SK-N-SH (cell line): ENCODE data around the gene TMA16. TPM values are rescaled to one million over a fixed set of nuclear protein-coding genes. Genes with fewer than 3 reads are reported as not detected.

Source experiments
- CTCF ChIA-PET: fragments of 300-600, 350-600 bp; formaldehyde crosslinking; extraction: SDS; loops from one replicate; lab custom pipeline; 2021; lab: Yijun Ruan, JAX
- POLR2A ChIA-PET: fragments of 350-600 bp; sonication (Branson Sonifier 250); formaldehyde crosslinking; extraction: SDS; loops from one replicate; lab custom pipeline; 2020; ENCODE audit warnings: antibody characterized with exemption, inconsistent platforms; lab: Yijun Ruan, JAX
- DNase-seq: peaks from one replicate; pipeline ENCODE4 v3.0.0; 2012
- H2AFZ ChIP-seq: fragments of 200-600 bp; sonication (generic); 2 replicates; pipeline ENCODE4 v1.8.1; 2016; ENCODE audit warnings: antibody characterized with exemption, mild to moderate bottlenecking, low read depth
- H3F3A ChIP-seq: fragments of 200-600 bp; sonication (generic); replicated peaks from 2 replicates; pipeline ENCODE3; 2016; ENCODE audit warnings: antibody characterized with exemption, mild to moderate bottlenecking; ENCODE audit not compliant: insufficient read depth
- H3K27ac ChIP-seq, 2 experiments: fragments of 200-500 bp in 1 of 2; fragments of 200-600 bp in 1 of 2; sonication (Bioruptor generic) in 1 of 2; sonication (generic), shearing (Covaris generic) in 1 of 2; 2 replicates each; pipeline versions ENCODE4 v1.5.1 to v1.6.1; 2014 to 2016; ENCODE audit warnings: low read depth in 2 of 2, inconsistent platforms in 1 of 2, low read length in 1 of 2, mild to moderate bottlenecking in 1 of 2, mixed read lengths in 1 of 2
- H3K27me3 ChIP-seq: fragments of 200-600 bp; sonication (generic), shearing (Covaris generic); 2 replicates; pipeline ENCODE4 v1.6.1; 2016; ENCODE audit warnings: mixed run types; ENCODE audit not compliant: insufficient read depth
- H3K36me3 ChIP-seq, 2 experiments: fragments of 200-500 bp in 1 of 2; fragments of 200-600 bp in 1 of 2; sonication (Bioruptor generic) in 1 of 2; sonication (generic) in 1 of 2; replicated peaks in 1 of 2; 2 replicates each; pipeline versions ENCODE3 to v1.5.1; 2014 to 2016; ENCODE audit warnings: low read length in 1 of 2, mild to moderate bottlenecking in 1 of 2; ENCODE audit not compliant: insufficient read depth in 2 of 2, control insufficient read depth in 1 of 2
- H3K4me1 ChIP-seq, 2 experiments: fragments of 200-500 bp in 1 of 2; fragments of 200-600 bp in 1 of 2; sonication (Bioruptor generic) in 1 of 2; sonication (generic), shearing (Covaris generic) in 1 of 2; 2 replicates each; pipeline versions ENCODE4 v1.5.1 to v1.6.1; 2014 to 2016; ENCODE audit warnings: low read depth in 1 of 2, low read length in 1 of 2, mixed run types in 1 of 2; ENCODE audit not compliant: insufficient read depth in 2 of 2, control insufficient read depth in 1 of 2
- H3K4me2 ChIP-seq: fragments of 200-600 bp; sonication (generic), shearing (Covaris generic); 2 replicates; pipeline ENCODE4 v1.6.1; 2017; ENCODE audit warnings: mixed run types
- H3K4me3 ChIP-seq, 2 experiments: fragments of 200-500 bp in 1 of 2; fragments of 200-600 bp in 1 of 2; sonication (Bioruptor generic) in 1 of 2; sonication (generic), shearing (Covaris generic) in 1 of 2; 2 replicates each; pipeline versions ENCODE4 v1.5.1 to v1.8.1; 2014 to 2016; ENCODE audit warnings: low read depth in 2 of 2, inconsistent platforms in 1 of 2, low read length in 1 of 2, mild to moderate bottlenecking in 1 of 2, mixed read lengths in 1 of 2, moderate library complexity in 1 of 2
- H3K79me2 ChIP-seq: fragments of 200-600 bp; sonication (generic); 2 replicates; pipeline ENCODE4 v1.8.1; 2017; ENCODE audit warnings: mild to moderate bottlenecking; ENCODE audit not compliant: insufficient read depth
- H3K9ac ChIP-seq: fragments of 200-600 bp; sonication (generic); 2 replicates; pipeline ENCODE4 v1.6.1; 2017; ENCODE audit warnings: mixed run types
- H3K9me2 ChIP-seq: fragments of 200-600 bp; sonication (generic); 2 replicates; pipeline ENCODE4 v1.6.1; 2017; ENCODE audit warnings: mixed run types
- H3K9me3 ChIP-seq: fragments of 200-600 bp; sonication (generic); 2 replicates; pipeline ENCODE4 v1.6.1; 2017; ENCODE audit warnings: mixed run types, mild to moderate bottlenecking, moderate library complexity
- H4K20me1 ChIP-seq: fragments of 200-600 bp; sonication (generic); 2 replicates; pipeline ENCODE4 v1.6.1; 2017; ENCODE audit warnings: mild to moderate bottlenecking, mixed run types; ENCODE audit not compliant: insufficient read depth
- CHD2 ChIP-seq: fragments of 150-350 bp; IDR thresholded peaks from 2 replicates; pipeline ENCODE4 v1.6.1; 2018; ENCODE audit warnings: low read length; ENCODE audit not compliant: partially characterized antibody
- CTCF ChIP-seq: fragments of 200-600 bp; sonication (generic); IDR thresholded peaks from 2 replicates; pipeline ENCODE4 v1.6.1; 2017; ENCODE audit warnings: antibody characterized with exemption, mild to moderate bottlenecking, moderate library complexity
- ELF1 ChIP-seq: IDR thresholded peaks from 2 replicates; pipeline ENCODE4 v1.4.0; 2012
- EP300 ChIP-seq, 2 experiments: IDR thresholded peaks; 2 replicates each; pipeline versions ENCODE4 v1.4.0 to v1.6.1; 2012; ENCODE audit warnings: borderline replicate concordance in 1 of 2, low read depth in 1 of 2, low read length in 1 of 2
- FOXJ3 ChIP-seq: sonication (generic); formaldehyde crosslinking; IDR thresholded peaks from 2 replicates; pipeline ENCODE4 v1.5.1; 2020; ENCODE audit warnings: mild to moderate bottlenecking, missing genetic modification reagents
- GABPA ChIP-seq: IDR thresholded peaks from 2 replicates; pipeline ENCODE4 v1.4.0; 2012; ENCODE audit warnings: low read depth, mild to moderate bottlenecking
- GATA2 ChIP-seq: sonication (generic); formaldehyde crosslinking; IDR thresholded peaks from 2 replicates; pipeline ENCODE4 v1.5.0; 2020; ENCODE audit warnings: mild to moderate bottlenecking, missing genetic modification reagents
- JUND ChIP-seq: IDR thresholded peaks from 2 replicates; pipeline ENCODE4 v1.4.0; 2012
- NFIC ChIP-seq: IDR thresholded peaks from 2 replicates; pipeline ENCODE4 v1.4.0; 2012; ENCODE audit warnings: borderline replicate concordance
- NRF1 ChIP-seq: IDR thresholded peaks from 2 replicates; pipeline ENCODE4 v1.6.1; 2012; ENCODE audit warnings: low read depth, mild to moderate bottlenecking, low read length
- PBX3 ChIP-seq: IDR thresholded peaks from 2 replicates; pipeline ENCODE4; 2012
- POLR2AphosphoS5 ChIP-seq: IDR thresholded peaks from 2 replicates; pipeline ENCODE4 v1.6.1; 2012; ENCODE audit warnings: low read depth, low read length
- RAD21 ChIP-seq: IDR thresholded peaks from 2 replicates; pipeline ENCODE4 v1.6.1; 2012; ENCODE audit warnings: mild to moderate bottlenecking, low read length
- REST ChIP-seq: IDR thresholded peaks from 2 replicates; pipeline ENCODE4 v1.6.1; 2012; ENCODE audit warnings: mild to moderate bottlenecking, low read depth, low read length, moderate library complexity
- RXRA ChIP-seq: IDR thresholded peaks from 2 replicates; pipeline ENCODE4 v1.4.0; 2012; ENCODE audit warnings: low read depth, mild to moderate bottlenecking, borderline replicate concordance
- SIN3A ChIP-seq: IDR thresholded peaks from 2 replicates; pipeline ENCODE4 v1.6.1; 2012; ENCODE audit warnings: low read depth, mild to moderate bottlenecking, low read length, moderate library complexity, borderline replicate concordance
- TAF1 ChIP-seq: IDR thresholded peaks from 2 replicates; pipeline ENCODE4 v1.6.1; 2012; ENCODE audit warnings: low read depth, mild to moderate bottlenecking, low read length, moderate library complexity, borderline replicate concordance
- TEAD4 ChIP-seq: IDR thresholded peaks from 2 replicates; pipeline ENCODE4 v1.4.0; 2012; ENCODE audit warnings: mild to moderate bottlenecking, borderline replicate concordance; ENCODE audit not compliant: insufficient read depth
- USF2 ChIP-seq: fragments of 150-350 bp; IDR thresholded peaks from 2 replicates; pipeline ENCODE4 v1.6.1; 2017; ENCODE audit warnings: antibody characterized with exemption, low read length, low read depth, borderline replicate concordance
- WGBS: methylation state at CpG from one replicate; pipeline ENCODE4 v1.1.6; 2017; ENCODE audit warnings: low lambda C conversion rate; 5-methylcytosine and 5-hydroxymethylcytosine counted together
- polyA plus RNA-seq, 3 experiments: library from polyadenylated mRNA; depleted of rRNA; stranded (reverse); fragments of >200 nt; gene quantifications; 2 replicates each; pipeline ENCODE4 v1.2.3, GENCODE V29; 2012

Gene TMA16
- polyA plus RNA-seq, 1 of the 3 experiments (the other 2 are of a cell fraction): 10.0 TPM

- no peak overlapping the region for H3K4me3 ChIP-seq
- no peaks in the 10 kb centered on the region for H3K9me2 ChIP-seq
- DNase-seq: no peak
- ChIA-PET POLR2A (no interaction called here), CTCF (interaction anchor here (1.0 to 3.3 kb wide), 5 partner anchors 9 to 450 kb away, joined by 3 to 14 read pairs (median 9); no protein-coding TSS in a partner anchor)
- H4K20me1 ChIP-seq: no peaks in the 10 kb centered on the region
- 9% methylated on average over 6 of the region's 6 CpGs for WGBS
- H3K4me2 ChIP-seq: no peak overlapping the region
- H2AFZ ChIP-seq: no peak overlapping the region
- H3K9ac ChIP-seq: no peak overlapping the region
- no peak overlapping the region for H3K27ac ChIP-seq
- TF ChIP-seq REST (no peak), CHD2 (no peak), PBX3 (no peak), FOXJ3 (no peak), GABPA (no peak), NRF1 (no peak), USF2 (no peak), TAF1 (no peak), ELF1 (no peak), EP300 (IDR thresholded peaks at IDR 0.05; ENCODE audit: borderline replicate concordance in 1 of 2, low read depth in 1 of 2, low read length in 1 of 2) (no peak), SIN3A (no peak), JUND (no peak), GATA2 (CRISPR knock-in tag) (no peak), RAD21 (no peak), TEAD4 (no peak), CTCF (no peak), RXRA (no peak), POLR2AphosphoS5 (no peak), NFIC (no peak)
- peaks cover 5% of the 10 kb centered on the region; the same call in 1 of the 2 replicates for H3K27me3 ChIP-seq
- no peaks in the 10 kb centered on the region for H3F3A ChIP-seq
- no peaks in the 10 kb centered on the region for H3K9me3 ChIP-seq
- H3K79me2 ChIP-seq: no peaks in the 10 kb centered on the region
- H3K4me1 ChIP-seq: no peaks in the 10 kb centered on the region
- no peaks in the 10 kb centered on the region for H3K36me3 ChIP-seq
Observed at GRCh38 chr4:163563592-163563991, 69.1 kb downstream of the TMA16 start.
